SU-DHL-6 (cell line): ENCODE measurements around the gene PDE8B.

Source experiments
- H2AFZ ChIP-seq: fragments of 200-600 bp; sonication (generic); 2 replicates; pipeline ENCODE4 v1.6.1; 2014; ENCODE audit warnings: low read depth, mild to moderate bottlenecking, moderate library complexity, mixed read lengths, antibody characterized with exemption, low read length; ENCODE audit not compliant: severe bottlenecking
- H3F3A ChIP-seq: fragments of 200-600 bp; shearing (Covaris generic); 2 replicates; pipeline ENCODE4 v1.6.0; 2016; ENCODE audit warnings: antibody characterized with exemption, mild to moderate bottlenecking; ENCODE audit not compliant: insufficient read depth
- H3K27ac ChIP-seq: fragments of 200-600 bp; sonication (generic); 2 replicates; pipeline ENCODE4 v1.5.1; 2016; ENCODE audit warnings: low read depth, mild to moderate bottlenecking, low read length, moderate library complexity, mixed read lengths
- H3K27me3 ChIP-seq: fragments of 200-600 bp; sonication (generic), shearing (Covaris generic); 2 replicates; pipeline ENCODE4 v1.6.0; 2014; ENCODE audit warnings: mild to moderate bottlenecking, low read length
- H3K36me3 ChIP-seq: fragments of 200-600 bp; sonication (generic); 2 replicates; pipeline ENCODE4 v1.6.1; 2014; ENCODE audit warnings: mild to moderate bottlenecking, low read length, mixed read lengths
- H3K4me2 ChIP-seq: fragments of 300-600, 200-600 bp; shearing (Covaris generic), sonication (generic); 2 replicates; pipeline ENCODE4 v1.6.0; 2014; ENCODE audit warnings: low read length, low read depth, mild to moderate bottlenecking; ENCODE audit not compliant: poor library complexity, severe bottlenecking
- H3K4me3 ChIP-seq: fragments of 200-600 bp; sonication (generic); 2 replicates; pipeline ENCODE4 v1.5.1; 2014; ENCODE audit warnings: antibody characterized with exemption, low read length, mild to moderate bottlenecking, mixed read lengths; ENCODE audit not compliant: insufficient read depth, poor library complexity, severe bottlenecking
- H3K79me2 ChIP-seq: fragments of 200-600 bp; sonication (generic); 2 replicates; pipeline ENCODE4 v1.6.1; 2014; ENCODE audit warnings: mild to moderate bottlenecking, low read length, moderate library complexity; ENCODE audit not compliant: insufficient read depth
- H3K9ac ChIP-seq: fragments of 200-600 bp; sonication (generic); 2 replicates; pipeline ENCODE4 v1.7.0; 2014; ENCODE audit warnings: mild to moderate bottlenecking, low read length
- H3K9me2 ChIP-seq: fragments of 200-600 bp; sonication (generic); replicated peaks from 2 replicates; pipeline ENCODE4 v1.6.1; 2014; ENCODE audit warnings: low read length; ENCODE audit not compliant: insufficient read depth
- H3K9me3 ChIP-seq: fragments of 200-600 bp; sonication (generic); 2 replicates; pipeline ENCODE4 v1.6.1; 2014; ENCODE audit warnings: low read length, mixed read lengths; ENCODE audit not compliant: insufficient read depth
- H4K20me1 ChIP-seq: fragments of 200-600 bp; sonication (generic); 2 replicates; pipeline ENCODE4 v1.6.1; 2014; ENCODE audit warnings: low read depth, mild to moderate bottlenecking, antibody characterized with exemption, low read length, moderate library complexity, mixed read lengths
- CTCF ChIP-seq: fragments of 200-600 bp; sonication (generic); IDR thresholded peaks from one replicate; pipeline ENCODE4 v1.5.1; 2017; ENCODE audit warnings: antibody characterized with exemption, mild to moderate bottlenecking, low read length, moderate library complexity; ENCODE audit not compliant: insufficient read depth, poor library complexity, severe bottlenecking
- EZH2phosphoT487 ChIP-seq: fragments of 200-600 bp; sonication (generic), shearing (Covaris generic); conservative IDR thresholded peaks from 2 replicates; pipeline ENCODE4 v1.6.1; 2018; ENCODE audit warnings: mild to moderate bottlenecking, antibody characterized with exemption, low read length, moderate library complexity, mixed read lengths

Gene PDE8B

GRCh38 chr5:77222722-77223121, 12.2 kb downstream of the PDE8B start:
- Histone ChIP-seq H3K4me2 (no peak overlapping the region), H3K9me2 (no peaks in the 10 kb centered on the region), H2AFZ (no peak overlapping the region), H4K20me1 (no peaks in the 10 kb centered on the region), H3K27ac (no peak overlapping the region), H3K4me3 (no peak overlapping the region), H3K9ac (no peak overlapping the region), H3K36me3 (no peaks in the 10 kb centered on the region), H3K27me3 (no peaks in the 10 kb centered on the region), H3K79me2 (no peaks in the 10 kb centered on the region), H3K9me3 (no peaks in the 10 kb centered on the region), H3F3A (no peaks in the 10 kb centered on the region)
- TF ChIP-seq EZH2phosphoT487: no peak
- TF ChIP-seq CTCF: no peak

GRCh38 chr5:77223653-77224052, 13.2 kb downstream of the PDE8B start:
- no peaks in the 10 kb centered on the region for H3K79me2 ChIP-seq
- H3K4me2 ChIP-seq: no peak overlapping the region
- H3K9me3 ChIP-seq: no peaks in the 10 kb centered on the region
- H3K4me3 ChIP-seq: no peak overlapping the region
- H2AFZ ChIP-seq: no peak overlapping the region
- H3K27ac ChIP-seq: no peak overlapping the region
- H3K9ac ChIP-seq: no peak overlapping the region
- H3K36me3 ChIP-seq: no peaks in the 10 kb centered on the region
- no peaks in the 10 kb centered on the region for H4K20me1 ChIP-seq
- H3K9me2 ChIP-seq: no peaks in the 10 kb centered on the region
- no peaks in the 10 kb centered on the region for H3F3A ChIP-seq
- no peak for TF ChIP-seq EZH2phosphoT487
- no peak for TF ChIP-seq CTCF
- no peaks in the 10 kb centered on the region for H3K27me3 ChIP-seq

DNA sequence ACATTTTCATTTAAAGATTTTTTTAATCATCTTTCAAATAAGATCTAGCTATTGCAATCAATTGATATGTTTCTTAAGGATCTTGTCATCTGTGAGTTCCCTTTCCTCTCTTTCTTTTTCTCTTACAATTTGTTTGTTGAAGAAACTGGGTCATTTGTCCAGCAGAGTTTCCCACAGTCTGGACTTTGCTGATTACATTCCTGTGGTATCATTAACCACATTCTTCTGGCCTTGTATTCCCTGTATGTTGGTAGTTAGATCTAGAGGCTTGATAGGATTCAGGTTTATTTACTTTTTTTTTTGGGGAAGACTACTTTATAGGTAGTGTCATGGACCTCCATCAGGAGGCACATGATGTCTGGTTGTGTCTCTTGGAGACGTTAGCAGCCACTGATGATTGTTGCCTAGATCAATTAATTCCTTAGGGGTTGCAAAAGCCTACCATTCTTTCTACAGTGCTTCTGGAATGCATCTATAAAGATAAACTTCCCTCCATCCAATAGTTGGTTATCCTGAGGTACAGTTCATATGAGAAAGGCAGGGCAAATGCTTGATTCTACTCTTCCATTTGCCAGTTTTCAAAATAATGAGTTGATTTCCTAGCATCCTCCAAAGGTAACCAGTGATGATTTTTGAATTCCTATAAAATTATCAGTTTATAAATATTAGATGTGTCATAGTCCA, 14.3 kb downstream of the PDE8B start:
- Histone ChIP-seq H3K9me2 (no peaks in the 10 kb centered on the region), H3K79me2 (no peaks in the 10 kb centered on the region), H3K4me2 (no peak overlapping the region), H4K20me1 (no peaks in the 10 kb centered on the region), H3K36me3 (no peaks in the 10 kb centered on the region), H3K9ac (no peak overlapping the region), H2AFZ (no peak overlapping the region), H3K4me3 (no peak overlapping the region), H3K27ac (no peak overlapping the region), H3F3A (no peaks in the 10 kb centered on the region), H3K9me3 (no peaks in the 10 kb centered on the region), H3K27me3 (no peaks in the 10 kb centered on the region)
- no peak for TF ChIP-seq EZH2phosphoT487
- TF ChIP-seq CTCF: no peak
